ENCODE data around the gene TAAR2. TPM values are rescaled to one million over a fixed set of nuclear protein-coding genes. Genes with fewer than 3 reads are reported as not detected.

TAAR2 gene
- polyA plus RNA-seq, 1 donor (not counting 4 experiments of a cell fraction or from before 2014, with no cell fraction given) = not detected

- no peaks in the 10 kb centered on the region for H3K9me1 ChIP-seq (ENCODE audit: control insufficient read depth, extremely low read depth, insufficient read depth, low read length)
- no peak for DNase-seq (ENCODE audit: low read depth, low spot score)
Observed at GRCh38 chr6:132590362-132590761, 33.7 kb downstream of the TAAR2 start.

DNA sequence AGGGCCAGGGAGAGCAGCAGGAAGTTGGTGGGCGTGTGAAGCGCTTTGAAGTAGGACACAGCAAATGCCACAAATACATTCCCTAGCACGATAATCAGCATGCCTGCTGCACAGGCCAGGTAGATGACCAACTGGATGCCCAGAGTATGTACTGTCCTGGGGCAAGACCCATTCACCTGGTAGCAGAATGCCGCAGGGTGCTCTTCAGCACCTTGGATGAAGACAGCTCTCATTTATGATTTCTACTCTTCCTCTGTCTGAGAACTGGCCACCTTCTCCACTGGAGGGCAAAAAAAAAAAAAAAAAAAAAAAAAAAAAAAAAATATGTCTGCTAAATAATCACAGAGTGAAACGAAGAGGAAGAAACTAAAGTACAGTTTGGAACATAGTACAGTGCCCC lies 34.6 kb downstream of the TAAR2 start, which contains the start of gene TAAR5:
Gene TAAR5 (minus strand): TSS at position 288 of the 400 bp plus-strand sequence. CDS start 55 bp downstream, at position 233.
- H3K36me3 ChIP-seq (ENCODE audit: control insufficient read depth in 2 of 2, extremely low read depth in 1 of 2, insufficient read depth in 2 of 2, low read length in 2 of 2) = no peaks in the 10 kb centered on the region
- no peaks in the 10 kb centered on the region for H3K9me3 ChIP-seq (ENCODE audit: control insufficient read depth, low read depth, low read length)
- H3K9me1 ChIP-seq (ENCODE audit: control insufficient read depth, extremely low read depth, insufficient read depth, low read length) = no peaks in the 10 kb centered on the region
- DNase-seq (ENCODE audit: low read depth, low spot score) (no peak), FAIRE-seq (no peak)
- H3K79me2 ChIP-seq (ENCODE audit: control insufficient read depth, insufficient read depth, low read length) = no peaks in the 10 kb centered on the region
- no peak within 1 kb of the TSS for H3K9ac ChIP-seq (ENCODE audit: control insufficient read depth, extremely low read depth, insufficient read depth, low read length)
- dilution Hi-C loops (cut with MboI; ENCODE audit: extremely low pct_ligation_motif_present, low sequenced_read_pairs) = no loop called here
- no peaks in the 10 kb centered on the region for H4K20me1 ChIP-seq (ENCODE audit: control insufficient read depth, extremely low read depth, insufficient read depth, low read length)
- no peak within 1 kb of the TSS for H3K4me3 ChIP-seq (ENCODE audit: control insufficient read depth in 2 of 3, extremely low read depth in 1 of 3, insufficient read depth in 2 of 3, low read depth in 1 of 3, low read length in 3 of 3)
- no peak within 1 kb of the TSS for H2AFZ ChIP-seq (ENCODE audit: control insufficient read depth, low read length)
- no peak for TF ChIP-seq EZH2 (IDR thresholded peaks at IDR 0.05; ENCODE audit: low read length)
- no peak for TF ChIP-seq CTCF (optimal IDR thresholded peaks at IDR 0.05 in 1 of 3, IDR thresholded peaks at IDR 0.05 in 1 of 3, conservative IDR thresholded peaks at IDR 0.05 in 1 of 3; ENCODE audit: extremely low read depth in 1 of 3, insufficient read depth in 2 of 3, low read length in 3 of 3)
- H3K27ac ChIP-seq (ENCODE audit: control insufficient read depth, insufficient read depth, low read length) = no peak within 1 kb of the TSS
- peaks cover 2% of the 10 kb centered on the region for H3K27me3 ChIP-seq (ENCODE audit: control insufficient read depth, extremely low read depth, insufficient read depth, low read length)
- H3K4me2 ChIP-seq (ENCODE audit: control insufficient read depth, extremely low read depth, insufficient read depth, low read depth, low read length) = no peak within 1 kb of the TSS
- no peaks in the 10 kb centered on the region for H3K4me1 ChIP-seq (ENCODE audit: control insufficient read depth, extremely low read depth, insufficient read depth, low read length)

More at GRCh38 chr6:132590362-132590761, 33.7 kb downstream of the TAAR2 start:
- Histone ChIP-seq H3K36me3 (ENCODE audit: control insufficient read depth in 2 of 2, extremely low read depth in 1 of 2, insufficient read depth in 2 of 2, low read length in 2 of 2) (no peaks in the 10 kb centered on the region), H3K4me2 (ENCODE audit: control insufficient read depth, extremely low read depth, insufficient read depth, low read depth, low read length) (no peak overlapping the region), H2AFZ (ENCODE audit: control insufficient read depth, low read length) (no peak overlapping the region), H3K4me1 (ENCODE audit: control insufficient read depth, extremely low read depth, insufficient read depth, low read length) (no peaks in the 10 kb centered on the region), H3K27me3 (ENCODE audit: control insufficient read depth, extremely low read depth, insufficient read depth, low read length) (no peaks in the 10 kb centered on the region), H4K20me1 (ENCODE audit: control insufficient read depth, extremely low read depth, insufficient read depth, low read length) (no peaks in the 10 kb centered on the region), H3K79me2 (ENCODE audit: control insufficient read depth, insufficient read depth, low read length) (no peaks in the 10 kb centered on the region), H3K9ac (ENCODE audit: control insufficient read depth, extremely low read depth, insufficient read depth, low read length) (no peak overlapping the region), H3K9me3 (ENCODE audit: control insufficient read depth, low read depth, low read length) (no peaks in the 10 kb centered on the region), H3K27ac (ENCODE audit: control insufficient read depth, insufficient read depth, low read length) (no peak overlapping the region), H3K4me3 (ENCODE audit: control insufficient read depth in 2 of 3, extremely low read depth in 1 of 3, insufficient read depth in 2 of 3, low read depth in 1 of 3, low read length in 3 of 3) (no peak overlapping the region)
- no peak for TF ChIP-seq CTCF (optimal IDR thresholded peaks at IDR 0.05 in 1 of 3, IDR thresholded peaks at IDR 0.05 in 1 of 3, conservative IDR thresholded peaks at IDR 0.05 in 1 of 3; ENCODE audit: extremely low read depth in 1 of 3, insufficient read depth in 2 of 3, low read length in 3 of 3)
- no peak for TF ChIP-seq EZH2 (IDR thresholded peaks at IDR 0.05; ENCODE audit: low read length)
- dilution Hi-C loops (cut with MboI; ENCODE audit: extremely low pct_ligation_motif_present, low sequenced_read_pairs) = no loop called here
- no peak for FAIRE-seq

All from keratinocyte (primary cell).